Suprapubic skin (tissue), 4 donors: ENCODE results near the gene MCF2L2. TPM values are rescaled to one million over a fixed set of nuclear protein-coding genes. Genes with fewer than 3 reads are reported as not detected.

Experiments
- DNase-seq, 2 donors: peaks; one replicate each; pipeline ENCODE4 v3.0.0-alpha.2; 2019; ENCODE audit warnings: low spot score in 2 of 2
- H3K27ac ChIP-seq: fragments of 200-600 bp; sonication (generic); one replicate; pipeline ENCODE4 v1.5.1; 2019
- H3K27me3 ChIP-seq: fragments of 200-600 bp; sonication (generic); one replicate; pipeline ENCODE4 v1.5.1; 2019
- H3K36me3 ChIP-seq: fragments of 200-600 bp; sonication (generic); one replicate; pipeline ENCODE4 v1.5.1; 2019
- H3K4me1 ChIP-seq: fragments of 200-600 bp; sonication (generic); one replicate; pipeline ENCODE4 v1.5.1; 2019
- H3K4me3 ChIP-seq: fragments of 200-600 bp; sonication (generic); one replicate; pipeline ENCODE4 v1.5.1; 2019; ENCODE audit warnings: mild to moderate bottlenecking
- H3K9me3 ChIP-seq: fragments of 200-600 bp; sonication (generic); one replicate; pipeline ENCODE4 v1.5.1; 2019
- EP300 ChIP-seq: sonication (generic); formaldehyde crosslinking; IDR thresholded peaks from one replicate; pipeline ENCODE4 v1.6.1; 2017; ENCODE audit warnings: antibody characterized with exemption
- POLR2A ChIP-seq, 2 donors: fragments of 450-650 bp; IDR thresholded peaks; one replicate each; pipeline ENCODE4 v1.6.1; 2017; ENCODE audit warnings: antibody characterized with exemption in 2 of 2, mild to moderate bottlenecking in 2 of 2, moderate library complexity in 2 of 2
- POLR2AphosphoS5 ChIP-seq, 3 donors: sonication (generic); formaldehyde crosslinking; IDR thresholded peaks; one replicate each; pipeline ENCODE4 v1.6.1; 2017; ENCODE audit warnings: antibody characterized with exemption in 3 of 3
- WGBS: methylation state at CpG from one replicate; pipeline ENCODE4 v1.1.5; 2018; 5-methylcytosine and 5-hydroxymethylcytosine counted together
- total RNA-seq, 4 donors: library from RNA; depleted of rRNA; stranded (reverse); fragments of >200 nt; gene quantifications; one replicate each; pipeline ENCODE4 v1.1.0, GENCODE V29; 2016
- TF ChIP-seq, protein P1 (sequence below), 2 donors: fragments of 200-600 bp in 1 of 2; fragments of 450-650 bp in 1 of 2; sonication (generic) in 1 of 2; IDR thresholded peaks; one replicate each; pipeline ENCODE4 v1.5.1; 2016 to 2019; ENCODE audit warnings: antibody characterized with exemption in 2 of 2, mild to moderate bottlenecking in 1 of 2, moderate library complexity in 1 of 2

The MCF2L2 gene
- total RNA-seq, 4 donors from 2014 or later = 0.36 to 2.2 (median 0.64) TPM

DNA sequence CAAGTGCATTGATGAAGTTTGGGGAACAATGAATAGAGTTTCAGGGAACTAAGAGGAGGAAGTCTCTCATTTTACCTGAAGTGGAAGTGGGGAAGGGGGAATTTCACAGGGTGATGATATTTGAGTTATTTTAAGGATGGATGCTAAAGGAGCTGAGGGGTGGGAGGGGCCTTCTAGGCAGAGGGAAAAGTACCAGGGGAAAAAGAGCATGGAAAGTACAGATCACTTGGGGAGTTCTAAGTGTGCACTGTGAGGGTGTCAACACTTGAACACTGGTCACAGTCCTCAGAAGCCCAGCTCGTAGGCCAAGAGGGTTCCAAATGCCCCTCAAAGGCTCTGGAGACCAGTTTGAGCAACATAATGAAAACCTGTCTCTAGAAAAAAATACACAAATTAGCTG lies 284.1 kb downstream of the MCF2L2 start:
- 94% methylated on average over 1 of the region's 1 CpG for WGBS
- H3K36me3 ChIP-seq = no peaks in the 10 kb centered on the region
- no peak overlapping the region for H3K4me3 ChIP-seq
- no peak overlapping the region for H3K27ac ChIP-seq
- TF ChIP-seq POLR2A (IDR thresholded peaks at IDR 0.05) (no peak), EP300 (no peak), POLR2AphosphoS5 (IDR thresholded peaks at IDR 0.05) (no peak)
- TF ChIP-seq, protein P1, sequence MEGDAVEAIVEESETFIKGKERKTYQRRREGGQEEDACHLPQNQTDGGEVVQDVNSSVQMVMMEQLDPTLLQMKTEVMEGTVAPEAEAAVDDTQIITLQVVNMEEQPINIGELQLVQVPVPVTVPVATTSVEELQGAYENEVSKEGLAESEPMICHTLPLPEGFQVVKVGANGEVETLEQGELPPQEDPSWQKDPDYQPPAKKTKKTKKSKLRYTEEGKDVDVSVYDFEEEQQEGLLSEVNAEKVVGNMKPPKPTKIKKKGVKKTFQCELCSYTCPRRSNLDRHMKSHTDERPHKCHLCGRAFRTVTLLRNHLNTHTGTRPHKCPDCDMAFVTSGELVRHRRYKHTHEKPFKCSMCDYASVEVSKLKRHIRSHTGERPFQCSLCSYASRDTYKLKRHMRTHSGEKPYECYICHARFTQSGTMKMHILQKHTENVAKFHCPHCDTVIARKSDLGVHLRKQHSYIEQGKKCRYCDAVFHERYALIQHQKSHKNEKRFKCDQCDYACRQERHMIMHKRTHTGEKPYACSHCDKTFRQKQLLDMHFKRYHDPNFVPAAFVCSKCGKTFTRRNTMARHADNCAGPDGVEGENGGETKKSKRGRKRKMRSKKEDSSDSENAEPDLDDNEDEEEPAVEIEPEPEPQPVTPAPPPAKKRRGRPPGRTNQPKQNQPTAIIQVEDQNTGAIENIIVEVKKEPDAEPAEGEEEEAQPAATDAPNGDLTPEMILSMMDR (IDR thresholded peaks at IDR 0.05) = no peak
- no peak for DNase-seq
- H3K4me1 ChIP-seq = no peaks in the 10 kb centered on the region
- H3K27me3 ChIP-seq = no peaks in the 10 kb centered on the region
- H3K9me3 ChIP-seq = no peaks in the 10 kb centered on the region

- 76% methylated on average over 11 of the region's 11 CpGs for WGBS
- Histone ChIP-seq H3K27ac (no peak overlapping the region), H3K27me3 (no peaks in the 10 kb centered on the region), H3K4me3 (no peak overlapping the region), H3K9me3 (no peaks in the 10 kb centered on the region), H3K36me3 (no peaks in the 10 kb centered on the region), H3K4me1 (no peaks in the 10 kb centered on the region)
- no peak for DNase-seq
- no peak for TF ChIP-seq EP300
- TF ChIP-seq POLR2AphosphoS5 (IDR thresholded peaks at IDR 0.05) = no peak
Observed at GRCh38 chr3:183142199-183142598, 286.2 kb downstream of the MCF2L2 start.

DNA sequence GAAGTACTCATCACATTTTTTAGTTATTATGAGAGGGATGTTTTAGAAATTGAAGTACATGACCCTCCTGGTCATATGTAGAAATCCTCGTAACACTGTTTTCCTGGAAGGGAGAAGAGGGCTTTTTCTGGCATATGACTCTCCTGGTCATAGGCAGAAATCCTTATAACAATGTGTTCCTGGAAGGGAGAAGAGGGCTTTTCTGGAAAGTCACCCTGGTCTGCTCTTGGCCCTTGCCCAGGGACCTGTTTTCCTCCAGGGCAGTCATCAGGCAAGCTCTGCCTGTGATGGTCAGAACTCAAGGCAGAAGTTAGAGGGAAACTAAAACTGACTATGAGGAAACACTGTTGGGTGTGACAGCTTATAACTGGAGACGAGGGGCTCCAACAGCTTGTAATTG lies 293.6 kb downstream of the MCF2L2 start:
- no peak overlapping the region for H3K4me3 ChIP-seq
- no peak for DNase-seq
- H3K4me1 ChIP-seq = no peaks in the 10 kb centered on the region
- no peaks in the 10 kb centered on the region for H3K36me3 ChIP-seq
- H3K9me3 ChIP-seq = no peaks in the 10 kb centered on the region
- WGBS = 93% methylated on average over 2 of the region's 2 CpGs
- H3K27me3 ChIP-seq = peaks cover 4% of the 10 kb centered on the region
- no peak overlapping the region for H3K27ac ChIP-seq
- TF ChIP-seq, protein P1 (IDR thresholded peaks at IDR 0.05) = no peak
- TF ChIP-seq POLR2A (IDR thresholded peaks at IDR 0.05) = no peak
- TF ChIP-seq EP300 = no peak
- no peak for TF ChIP-seq POLR2AphosphoS5 (IDR thresholded peaks at IDR 0.05)

DNA sequence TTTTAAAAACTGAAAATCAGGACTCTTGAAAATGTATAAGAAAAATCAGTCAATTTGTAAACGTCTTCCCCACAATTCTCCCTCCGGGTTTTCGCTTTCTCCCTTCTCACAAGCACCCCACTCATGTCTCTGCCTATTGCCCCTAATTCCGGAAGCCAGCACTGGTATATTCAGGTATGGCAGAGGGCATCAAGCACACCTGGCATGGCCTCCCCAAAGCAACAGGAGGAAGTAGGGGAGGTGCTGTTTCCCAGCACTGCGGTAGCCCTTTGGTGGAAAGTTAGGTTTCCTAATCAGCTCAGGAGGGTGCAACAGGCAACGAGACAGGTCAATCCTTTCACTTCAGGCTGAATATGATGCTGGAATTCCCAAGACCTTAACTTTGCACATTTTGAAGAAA lies 296.0 kb downstream of the MCF2L2 start:
- DNase-seq = no peak
- H3K27ac ChIP-seq = no peak overlapping the region
- H3K36me3 ChIP-seq = no peaks in the 10 kb centered on the region
- WGBS = 47% methylated on average over 6 of the region's 6 CpGs
- TF ChIP-seq, protein P1 (IDR thresholded peaks at IDR 0.05) = no peak
- TF ChIP-seq EP300 (no peak), POLR2A (IDR thresholded peaks at IDR 0.05) (no peak), POLR2AphosphoS5 (IDR thresholded peaks at IDR 0.05) (no peak)
- H3K27me3 ChIP-seq = peaks cover 4% of the 10 kb centered on the region
- peaks cover 5% of the 10 kb centered on the region for H3K9me3 ChIP-seq
- H3K4me3 ChIP-seq = no peak overlapping the region
- H3K4me1 ChIP-seq = no peaks in the 10 kb centered on the region

DNA sequence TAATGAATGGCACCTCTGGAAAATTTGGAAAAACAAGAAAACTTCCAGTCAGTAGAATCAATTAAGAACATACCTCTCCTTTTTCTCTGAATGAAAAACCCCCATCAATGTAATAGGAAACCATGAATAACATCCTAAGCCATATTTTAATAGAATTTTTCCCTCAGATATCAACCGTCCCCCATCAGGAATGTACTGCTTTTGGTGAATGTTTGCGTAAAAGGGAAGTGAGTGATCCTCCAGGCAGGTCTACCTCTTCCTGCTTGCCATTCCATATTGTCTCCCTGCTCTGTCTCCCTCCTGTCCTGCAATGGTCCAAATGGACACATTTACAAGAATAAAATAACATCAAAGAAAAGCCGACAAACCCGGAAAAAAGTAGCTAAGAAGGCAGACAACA lies 296.7 kb downstream of the MCF2L2 start:
- peaks cover 5% of the 10 kb centered on the region for H3K9me3 ChIP-seq
- TF ChIP-seq EP300 = no peak
- TF ChIP-seq POLR2A (IDR thresholded peaks at IDR 0.05) = no peak
- TF ChIP-seq POLR2AphosphoS5 (IDR thresholded peaks at IDR 0.05) = no peak
- TF ChIP-seq, protein P1 (IDR thresholded peaks at IDR 0.05) = no peak
- peaks cover 4% of the 10 kb centered on the region for H3K27me3 ChIP-seq
- no peaks in the 10 kb centered on the region for H3K36me3 ChIP-seq
- no peaks in the 10 kb centered on the region for H3K4me1 ChIP-seq
- no peak for DNase-seq
- no peak overlapping the region for H3K27ac ChIP-seq
- H3K4me3 ChIP-seq = no peak overlapping the region
- 55% methylated on average over 4 of the region's 4 CpGs for WGBS

GRCh38 chr3:183131186-183131725 lies 297.2 kb downstream of the MCF2L2 start:
- WGBS = 44% methylated on average over 4 of the region's 4 CpGs

More at GRCh38 chr3:183131186-183131725, 297.2 kb downstream of the MCF2L2 start:
- peaks cover 5% of the 10 kb centered on the region for H3K9me3 ChIP-seq
- no peaks in the 10 kb centered on the region for H3K4me1 ChIP-seq
- no peaks in the 10 kb centered on the region for H3K36me3 ChIP-seq
- no peak for DNase-seq
- H3K27me3 ChIP-seq = peaks cover 4% of the 10 kb centered on the region
- H3K4me3 ChIP-seq = no peak overlapping the region
- H3K27ac ChIP-seq = no peak overlapping the region
- TF ChIP-seq POLR2A (IDR thresholded peaks at IDR 0.05) (no peak), EP300 (no peak)
